Epithelial cell of esophagus (primary cell): ENCODE results near the gene SGF29.
A peak's percentile ranks its signal among the peaks of the same experiment; 100 is the strongest.
"Not testable (repeated sequence)": the region's sequence is repeated elsewhere in the genome, so short reads cannot be mapped to it uniquely, and the experiment has no call there.

Source experiments
- DNase-seq: peaks from one replicate; pipeline ENCODE4 v3.0.0; 2010; ENCODE audit warnings: low read depth
- H3K4me3 ChIP-seq: 2 replicates; pipeline ENCODE4 v1.5.1; 2011; ENCODE audit warnings: mild to moderate bottlenecking, low read length, control low read depth
- TF ChIP-seq, protein P1 (sequence below): IDR thresholded peaks from 2 replicates; pipeline ENCODE4 v1.5.1; 2011; ENCODE audit warnings: low read depth, mild to moderate bottlenecking, low read length, control low read depth, inconsistent platforms; ENCODE audit not compliant: insufficient read depth; ENCODE audit errors: missing control alignments

Gene SGF29

DNA sequence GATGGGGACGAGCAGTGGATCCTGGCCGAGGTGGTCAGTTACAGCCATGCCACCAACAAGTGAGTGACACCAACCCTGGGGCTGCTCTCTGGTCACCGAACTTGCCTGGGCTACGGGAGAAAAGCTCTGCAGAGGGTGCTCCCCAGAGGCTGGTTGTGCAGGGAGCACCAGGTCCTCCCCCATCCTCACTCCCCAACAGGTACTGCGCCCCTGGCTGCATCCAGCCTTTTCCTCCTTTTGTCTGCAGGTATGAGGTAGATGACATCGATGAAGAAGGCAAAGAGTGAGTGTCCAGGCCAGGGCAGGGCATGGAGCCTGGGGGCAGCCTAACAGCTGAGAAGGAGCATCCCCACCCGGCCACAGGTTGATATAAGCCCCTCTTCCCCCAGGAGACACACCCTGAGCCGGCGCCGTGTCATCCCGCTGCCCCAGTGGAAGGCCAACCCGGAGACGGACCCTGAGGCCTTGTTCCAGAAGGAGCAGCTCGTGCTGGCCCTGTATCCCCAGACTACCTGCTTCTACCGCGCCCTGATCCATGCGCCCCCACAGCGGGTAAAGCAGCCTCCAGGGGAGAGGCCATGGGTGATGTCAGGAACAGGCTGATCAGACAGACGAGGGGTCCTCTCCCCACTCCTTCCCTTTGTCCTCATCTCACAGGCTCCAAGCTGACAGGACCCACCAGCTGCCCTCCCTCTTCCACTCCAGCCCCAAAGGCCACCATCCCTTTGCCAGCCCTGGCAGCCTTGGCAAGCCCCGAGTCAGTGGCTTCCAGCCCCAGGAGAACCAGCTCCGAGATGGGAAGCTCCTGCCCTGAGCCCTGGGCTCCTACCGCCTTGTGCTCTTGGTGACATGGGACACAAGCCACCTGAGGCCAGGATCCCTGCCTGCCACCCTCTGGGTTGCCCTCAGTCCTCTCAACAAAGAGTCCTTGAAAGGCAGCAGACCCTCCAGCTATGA lies 36.9 kb downstream of the SGF29 start:
- TF ChIP-seq, protein P1, sequence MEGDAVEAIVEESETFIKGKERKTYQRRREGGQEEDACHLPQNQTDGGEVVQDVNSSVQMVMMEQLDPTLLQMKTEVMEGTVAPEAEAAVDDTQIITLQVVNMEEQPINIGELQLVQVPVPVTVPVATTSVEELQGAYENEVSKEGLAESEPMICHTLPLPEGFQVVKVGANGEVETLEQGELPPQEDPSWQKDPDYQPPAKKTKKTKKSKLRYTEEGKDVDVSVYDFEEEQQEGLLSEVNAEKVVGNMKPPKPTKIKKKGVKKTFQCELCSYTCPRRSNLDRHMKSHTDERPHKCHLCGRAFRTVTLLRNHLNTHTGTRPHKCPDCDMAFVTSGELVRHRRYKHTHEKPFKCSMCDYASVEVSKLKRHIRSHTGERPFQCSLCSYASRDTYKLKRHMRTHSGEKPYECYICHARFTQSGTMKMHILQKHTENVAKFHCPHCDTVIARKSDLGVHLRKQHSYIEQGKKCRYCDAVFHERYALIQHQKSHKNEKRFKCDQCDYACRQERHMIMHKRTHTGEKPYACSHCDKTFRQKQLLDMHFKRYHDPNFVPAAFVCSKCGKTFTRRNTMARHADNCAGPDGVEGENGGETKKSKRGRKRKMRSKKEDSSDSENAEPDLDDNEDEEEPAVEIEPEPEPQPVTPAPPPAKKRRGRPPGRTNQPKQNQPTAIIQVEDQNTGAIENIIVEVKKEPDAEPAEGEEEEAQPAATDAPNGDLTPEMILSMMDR: no peak
- no peak for DNase-seq
- no peak overlapping the region for H3K4me3 ChIP-seq

- TF ChIP-seq, protein P1: no peak
- DNase-seq: no peak
- H3K4me3 ChIP-seq: no peak overlapping the region
Measured at GRCh38 chr16:28591355-28591754, 37.6 kb downstream of the SGF29 start.

GRCh38 chr16:28592511-28592910 lies 38.8 kb downstream of the SGF29 start:
- DNase-seq: no peak
- TF ChIP-seq, protein P1: no peak
- no peak overlapping the region for H3K4me3 ChIP-seq

DNA sequence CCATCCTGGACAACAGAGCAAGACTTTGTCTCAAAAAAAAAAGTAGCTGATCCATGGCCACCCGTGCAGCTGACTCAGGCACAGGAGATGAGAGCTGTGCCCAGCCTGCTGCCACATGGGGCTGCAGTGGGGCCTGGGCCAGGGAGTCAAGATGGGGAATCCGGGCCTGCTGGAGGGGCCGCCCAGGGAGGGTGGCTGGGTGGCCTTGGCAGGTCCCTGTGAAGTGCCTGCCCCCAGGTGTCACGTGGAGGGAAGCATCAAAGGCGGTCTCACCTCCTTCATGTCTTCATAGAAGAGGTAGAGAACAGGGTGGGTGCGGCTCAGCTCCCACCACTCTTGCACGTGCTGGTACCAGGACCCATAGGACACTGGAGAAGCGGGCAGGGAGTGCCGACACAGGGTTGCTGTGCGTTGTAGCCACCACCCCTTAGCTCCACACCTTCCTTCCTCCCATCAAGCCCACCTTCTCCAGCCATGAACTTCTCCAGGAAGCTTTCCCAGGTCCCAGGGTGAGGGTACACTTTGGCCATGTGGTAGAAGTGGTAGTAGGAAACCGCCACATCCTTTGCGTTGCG lies 39.3 kb downstream of the SGF29 start:
- TF ChIP-seq, protein P1: no peak
- no peak for DNase-seq
- H3K4me3 ChIP-seq: no peak overlapping the region

DNA sequence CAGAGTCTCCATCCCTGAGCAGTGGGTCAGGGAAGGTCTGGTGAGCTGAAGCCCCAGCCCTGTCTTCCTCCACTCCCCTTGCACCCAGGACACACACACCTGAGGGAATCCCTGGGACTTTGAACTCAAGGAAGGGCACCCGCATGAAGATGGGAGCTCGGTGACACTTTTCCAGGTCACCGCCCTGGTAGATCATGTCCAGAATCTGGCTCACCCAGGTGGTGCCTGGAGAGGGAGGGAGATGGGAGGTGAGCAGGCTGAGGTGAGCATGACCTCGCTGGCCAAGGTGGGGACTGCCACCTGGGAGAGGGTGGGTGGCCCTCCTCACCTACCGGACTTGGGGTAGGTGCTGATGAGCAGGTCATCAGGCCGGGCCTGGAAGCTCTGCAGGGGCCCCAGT lies 41.7 kb downstream of the SGF29 start:
- H3K4me3 ChIP-seq, DNase-seq: not testable (repeated sequence)

DNA sequence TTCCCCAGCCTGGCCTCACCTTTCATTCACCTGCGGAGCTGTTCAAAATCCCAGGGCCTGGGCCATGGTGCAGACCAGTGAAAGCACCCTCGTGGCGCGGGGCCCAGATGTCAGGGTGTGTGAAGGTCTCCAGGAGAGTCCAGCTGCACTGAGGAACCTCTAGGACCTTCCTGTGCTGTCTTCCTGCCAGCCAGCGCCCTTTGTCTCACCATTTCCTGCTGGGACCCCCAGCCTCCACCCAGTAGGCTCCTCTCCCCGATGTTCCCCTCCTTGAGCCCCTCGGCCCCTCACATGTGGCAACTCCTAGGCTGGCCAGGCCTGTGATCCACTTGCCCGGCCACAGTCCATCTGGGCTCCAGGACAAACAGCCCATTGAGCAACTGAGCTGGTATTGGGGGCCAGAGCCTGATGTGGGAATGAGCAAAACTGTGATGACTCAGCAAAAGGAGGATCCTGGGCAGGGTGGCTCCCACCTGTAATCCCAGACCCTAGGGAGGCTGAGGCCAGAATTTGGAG lies 42.5 kb downstream of the SGF29 start:
- DNase-seq: no peak
- H3K4me3 ChIP-seq: no peak overlapping the region
- TF ChIP-seq, protein P1: no peak

DNA sequence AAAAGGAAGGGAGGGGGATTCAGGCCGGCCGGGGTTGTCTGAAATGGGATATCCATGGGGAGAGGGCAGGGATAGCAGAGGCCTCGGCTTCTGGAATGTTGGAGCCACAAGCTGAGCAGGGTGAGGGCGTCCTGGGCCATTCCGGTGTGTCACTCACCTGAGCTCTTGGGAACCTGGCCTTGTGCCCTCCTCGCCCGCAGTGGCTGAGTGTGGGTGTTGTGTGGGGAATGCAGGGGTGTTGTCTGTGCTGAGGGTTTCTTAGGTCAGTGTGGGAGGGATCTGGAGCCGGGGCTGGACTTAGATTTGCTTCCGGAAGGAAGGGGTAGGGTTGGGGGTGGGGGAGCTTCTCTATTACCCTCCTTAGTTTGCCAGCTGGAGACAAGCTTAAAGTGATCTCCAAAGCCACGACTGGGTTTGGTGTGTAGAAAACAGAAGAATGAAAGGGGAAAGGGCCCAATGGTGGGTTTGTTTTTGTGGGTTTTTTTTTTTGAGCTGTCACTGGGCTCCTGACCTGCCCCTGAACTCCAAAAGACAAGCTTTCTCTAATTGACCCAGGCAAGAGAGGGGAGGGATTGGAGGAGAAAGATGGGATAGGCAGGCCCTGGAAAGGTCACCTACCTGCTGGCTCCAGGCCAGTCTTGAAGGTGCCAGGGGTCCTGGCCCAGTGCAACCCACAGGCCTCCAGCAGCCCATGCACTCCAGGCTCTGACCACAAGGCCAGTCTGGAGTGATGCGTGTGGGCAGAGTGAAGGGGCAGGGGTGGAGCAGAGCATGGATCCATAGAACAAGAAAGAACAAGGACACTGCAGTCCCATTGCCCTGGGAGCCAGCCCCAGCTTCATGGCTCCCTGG lies 43.3 kb downstream of the SGF29 start, which contains the start of gene SULT1A2:
SULT1A2 (minus strand) TSS at position 211 of the 852 bp plus-strand sequence. CDS start 1,120 bp downstream, outside the sequence.
- peak; percentile 49 for DNase-seq
- no peak within 1 kb of the TSS for H3K4me3 ChIP-seq
- TF ChIP-seq, protein P1: no peak
